Uterus (tissue), 4 donors: Measurements from ENCODE around the gene SIM1. TPM values are rescaled to one million over a fixed set of nuclear protein-coding genes. Genes with fewer than 3 reads are reported as not detected.

Source experiments
- DNase-seq, 2 donors: peaks; one replicate each; pipeline ENCODE4 v3.0.0-alpha.2; 2019 to 2020
- H3K27ac ChIP-seq, 2 donors: fragments of 200-600 bp; sonication (generic); 1 replicate in 1 of 2; 2 replicates in 1 of 2; pipeline ENCODE4 v1.5.1; 2016 to 2018
- H3K27me3 ChIP-seq, 2 donors: fragments of 200-600 bp; sonication (generic); one replicate each; pipeline ENCODE4 v1.5.1; 2018 to 2019; ENCODE audit warnings: control low read depth in 1 of 2
- H3K36me3 ChIP-seq, 2 donors: fragments of 200-600 bp; sonication (generic); one replicate each; pipeline ENCODE4 v1.5.1; 2019; ENCODE audit warnings: control low read depth in 1 of 2
- H3K4me1 ChIP-seq, 2 donors: fragments of 200-600 bp; sonication (generic); one replicate each; pipeline ENCODE4 v1.5.1; 2018 to 2019; ENCODE audit warnings: control low read depth in 1 of 2
- H3K4me3 ChIP-seq, 2 donors: fragments of 200-600 bp; sonication (generic); 1 replicate in 1 of 2; 2 replicates in 1 of 2; pipeline ENCODE4 v1.5.1; 2018 to 2019; ENCODE audit warnings: mild to moderate bottlenecking in 1 of 2
- H3K9me3 ChIP-seq, 2 donors: fragments of 200-600 bp; sonication (generic); one replicate each; pipeline ENCODE4 v1.5.1; 2019; ENCODE audit warnings: control low read depth in 1 of 2
- POLR2A ChIP-seq, 2 donors: fragments of 450-650 bp; IDR thresholded peaks; one replicate each; pipeline ENCODE4 v1.6.1; 2016; ENCODE audit warnings: antibody characterized with exemption in 2 of 2, mild to moderate bottlenecking in 1 of 2, moderate library complexity in 1 of 2
- intact Hi-C: fragments of 100-400 bp; cut with DNase I; formaldehyde crosslinking; loops from one replicate; pipeline ENCODE4 v1.15.1; 2023; ENCODE audit warnings: low total_unique reads
- total RNA-seq, 4 donors: library from RNA; depleted of rRNA in 3 of 4; stranded (reverse); fragments of >200 nt in 3 of 4; gene quantifications; one replicate each; pipeline versions ENCODE4 v1.1.0 to v1.2.4, GENCODE V29; 2014 to 2023
- TF ChIP-seq, protein P1 (sequence below), 4 experiments: fragments of 200-600 bp in 2 of 4; fragments of 450-650 bp in 2 of 4; sonication (generic) in 2 of 4; IDR thresholded peaks; one replicate each; pipeline ENCODE4 v1.5.1; 2016 to 2019; ENCODE audit warnings: antibody characterized with exemption in 4 of 4, mild to moderate bottlenecking in 2 of 4, moderate library complexity in 1 of 4
- donor health status: DM: yes; HTN: yes; CAD: no.

Gene SIM1
- total RNA-seq, 4 donors from 2014 or later: under 0.01 TPM; not detected in 3

DNA sequence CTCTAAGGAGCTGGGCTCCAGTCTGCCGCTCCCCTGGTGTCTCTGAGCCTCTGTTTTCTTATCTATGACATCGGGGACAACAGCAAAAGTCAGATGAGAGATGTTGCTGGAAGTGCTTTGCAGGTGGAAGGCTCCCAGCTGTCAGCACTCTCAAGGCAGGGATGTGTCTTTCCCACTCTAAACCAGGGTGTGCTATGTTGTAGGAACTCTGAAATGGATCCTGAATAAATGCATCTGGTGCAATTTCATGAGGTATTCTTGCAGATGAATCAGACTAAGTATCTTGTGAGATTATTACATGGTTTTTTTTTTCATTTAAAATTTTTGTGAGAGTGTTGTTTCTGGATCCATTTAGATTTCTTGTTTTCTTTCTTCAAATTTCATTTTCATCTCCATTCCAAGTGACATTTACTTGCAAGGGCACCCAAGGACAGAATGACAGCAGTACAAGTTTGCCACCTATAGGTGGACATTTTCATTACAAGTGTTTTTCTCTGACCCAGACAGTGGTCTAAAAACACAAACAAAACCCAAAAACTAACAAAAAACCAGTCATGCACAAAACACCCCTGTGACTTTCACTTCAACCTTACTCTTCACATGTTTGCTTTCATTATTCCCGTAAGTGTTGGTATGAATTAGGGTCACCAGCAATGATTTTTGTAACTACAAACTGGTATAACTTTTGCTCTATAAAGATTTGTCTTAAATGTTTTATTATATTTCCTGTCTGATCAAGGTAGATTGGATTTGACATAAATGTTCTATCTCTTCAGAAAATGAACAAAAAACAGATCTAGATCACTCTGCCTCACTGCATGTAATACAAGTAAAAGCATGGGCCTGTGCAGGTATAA is 14.7 kb upstream of the SIM1 start:
- H3K9me3 ChIP-seq: no peaks in the 10 kb centered on the region
- TF ChIP-seq POLR2A (IDR thresholded peaks at IDR 0.05): no peak
- TF ChIP-seq, protein P1, sequence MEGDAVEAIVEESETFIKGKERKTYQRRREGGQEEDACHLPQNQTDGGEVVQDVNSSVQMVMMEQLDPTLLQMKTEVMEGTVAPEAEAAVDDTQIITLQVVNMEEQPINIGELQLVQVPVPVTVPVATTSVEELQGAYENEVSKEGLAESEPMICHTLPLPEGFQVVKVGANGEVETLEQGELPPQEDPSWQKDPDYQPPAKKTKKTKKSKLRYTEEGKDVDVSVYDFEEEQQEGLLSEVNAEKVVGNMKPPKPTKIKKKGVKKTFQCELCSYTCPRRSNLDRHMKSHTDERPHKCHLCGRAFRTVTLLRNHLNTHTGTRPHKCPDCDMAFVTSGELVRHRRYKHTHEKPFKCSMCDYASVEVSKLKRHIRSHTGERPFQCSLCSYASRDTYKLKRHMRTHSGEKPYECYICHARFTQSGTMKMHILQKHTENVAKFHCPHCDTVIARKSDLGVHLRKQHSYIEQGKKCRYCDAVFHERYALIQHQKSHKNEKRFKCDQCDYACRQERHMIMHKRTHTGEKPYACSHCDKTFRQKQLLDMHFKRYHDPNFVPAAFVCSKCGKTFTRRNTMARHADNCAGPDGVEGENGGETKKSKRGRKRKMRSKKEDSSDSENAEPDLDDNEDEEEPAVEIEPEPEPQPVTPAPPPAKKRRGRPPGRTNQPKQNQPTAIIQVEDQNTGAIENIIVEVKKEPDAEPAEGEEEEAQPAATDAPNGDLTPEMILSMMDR (IDR thresholded peaks at IDR 0.05): peak in 3 of 4 experiments; percentile 14 to 40 (median 39)

DNA sequence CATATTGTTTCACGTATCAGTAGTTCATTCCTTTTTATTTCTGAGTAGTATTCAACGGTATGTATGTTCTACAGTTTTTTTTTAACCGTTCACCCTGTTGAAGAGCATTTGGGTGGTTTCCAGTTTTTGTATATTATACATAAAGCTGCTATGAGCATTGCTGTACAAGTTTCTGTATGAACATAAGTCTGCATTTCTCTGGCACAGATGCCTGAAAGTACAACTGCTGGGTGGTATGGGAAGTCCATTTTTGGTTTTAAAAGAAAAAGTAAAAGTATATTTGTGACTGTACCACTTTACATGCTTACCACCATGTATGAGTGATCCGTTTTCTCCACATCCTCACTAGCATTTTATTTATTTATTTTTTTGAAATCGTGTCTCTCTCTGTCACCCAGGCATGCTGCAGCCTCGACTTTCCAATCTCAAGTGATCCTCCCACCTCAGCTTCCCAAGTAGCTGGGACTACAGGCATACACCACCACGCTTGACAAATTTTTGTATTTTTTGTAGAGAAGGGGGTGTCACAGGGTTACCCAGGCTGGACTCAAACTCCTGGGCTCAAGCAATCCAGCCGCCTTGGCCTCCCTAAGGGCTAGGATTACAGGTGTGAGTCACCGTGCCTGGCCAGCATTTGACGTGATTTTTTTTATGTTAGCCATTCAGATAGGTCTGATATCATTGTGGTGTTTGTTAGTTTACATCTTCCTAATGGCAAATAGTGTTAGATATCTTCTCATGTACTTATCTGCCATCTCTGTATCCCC is 11.0 kb upstream of the SIM1 start:
- no peak for DNase-seq
- no peak overlapping the region for H3K4me3 ChIP-seq
- H3K4me1 ChIP-seq: no peaks in the 10 kb centered on the region
- intact Hi-C loops: no loop called here
- no peaks in the 10 kb centered on the region for H3K27me3 ChIP-seq
- no peak overlapping the region for H3K27ac ChIP-seq
- H3K9me3 ChIP-seq: no peaks in the 10 kb centered on the region
- TF ChIP-seq, protein P1 (IDR thresholded peaks at IDR 0.05): no peak
- TF ChIP-seq POLR2A (IDR thresholded peaks at IDR 0.05): no peak
- no peaks in the 10 kb centered on the region for H3K36me3 ChIP-seq

More for the DNA sequence above, 14.7 kb upstream of the SIM1 start:
- DNase-seq: no peak
- Histone ChIP-seq H3K27ac (no peak overlapping the region), H3K36me3 (no peaks in the 10 kb centered on the region), H3K4me1 (no peaks in the 10 kb centered on the region), H3K27me3 (no peaks in the 10 kb centered on the region), H3K4me3 (no peak overlapping the region)
- intact Hi-C loops: no loop called here

DNA sequence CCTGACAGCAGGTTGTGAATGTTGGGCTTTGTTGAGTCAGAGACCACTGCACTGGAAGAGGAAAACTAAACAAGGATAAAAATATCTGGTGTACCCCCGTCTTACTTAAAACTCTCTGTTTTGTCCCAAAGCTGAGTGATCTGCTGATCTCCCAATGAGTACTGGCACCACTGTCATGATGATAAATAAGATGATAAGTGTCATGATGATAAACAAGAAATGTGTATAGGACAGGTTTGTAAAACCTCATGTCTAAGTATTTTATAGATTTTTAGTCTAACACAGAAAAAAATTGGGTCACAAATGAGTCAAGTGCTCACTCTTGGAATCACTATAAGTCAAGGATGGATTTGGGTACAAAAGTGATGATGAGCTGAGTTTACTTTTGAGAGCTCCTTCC is 8.5 kb upstream of the SIM1 start:
- TF ChIP-seq POLR2A (IDR thresholded peaks at IDR 0.05): no peak
- TF ChIP-seq, protein P1 (IDR thresholded peaks at IDR 0.05): no peak
- no peaks in the 10 kb centered on the region for H3K36me3 ChIP-seq
- no peaks in the 10 kb centered on the region for H3K9me3 ChIP-seq
- intact Hi-C loops: no loop called here
- no peak overlapping the region for H3K27ac ChIP-seq
- H3K27me3 ChIP-seq: peaks cover 0 to 17% of the 10 kb centered on the region in 2 donors
- DNase-seq: no peak
- no peak overlapping the region for H3K4me3 ChIP-seq
- no peaks in the 10 kb centered on the region for H3K4me1 ChIP-seq

DNA sequence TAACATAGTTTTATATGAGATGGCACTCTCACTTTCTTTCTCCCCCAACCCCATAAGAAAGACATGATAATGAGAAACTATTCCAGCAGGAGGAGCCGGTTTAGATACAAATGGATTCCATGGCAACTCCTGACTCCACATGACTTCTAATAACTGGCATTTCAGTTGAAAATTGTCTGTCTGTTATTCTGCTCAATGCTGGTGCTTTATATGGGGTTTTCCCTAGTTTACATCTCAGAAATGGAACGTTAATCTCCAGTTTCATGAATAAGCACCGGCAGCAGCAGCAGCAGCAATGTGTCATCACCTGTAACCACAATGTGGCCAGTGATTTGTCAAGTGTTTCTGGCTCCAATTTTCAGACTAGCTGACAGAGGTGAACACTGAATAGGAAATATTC is 8.0 kb upstream of the SIM1 start:
- H3K9me3 ChIP-seq: no peaks in the 10 kb centered on the region
- intact Hi-C loops: no loop called here
- no peaks in the 10 kb centered on the region for H3K4me1 ChIP-seq
- DNase-seq: no peak
- H3K27me3 ChIP-seq: peaks cover 0 to 22% of the 10 kb centered on the region in 2 donors
- H3K36me3 ChIP-seq: no peaks in the 10 kb centered on the region
- no peak for TF ChIP-seq POLR2A (IDR thresholded peaks at IDR 0.05)
- TF ChIP-seq, protein P1 (IDR thresholded peaks at IDR 0.05): no peak
- H3K4me3 ChIP-seq: no peak overlapping the region
- H3K27ac ChIP-seq: no peak overlapping the region
